HG03196 (cell line): ENCODE data around the gene CAND1.
"Not testable (repeated sequence)": the region's sequence is repeated elsewhere in the genome, so short reads cannot be mapped to it uniquely, and the experiment has no call there.

Experiments
- ATAC-seq: cut with Tn5 transposase; IDR thresholded peaks from one replicate; pipeline ENCODE4 v1.9.1; 2021; ENCODE audit not compliant: unreplicated experiment

CAND1 gene

GRCh38 chr12:67339530-67339929 lies 70.4 kb downstream of the CAND1 start:
- no peak for ATAC-seq

DNA sequence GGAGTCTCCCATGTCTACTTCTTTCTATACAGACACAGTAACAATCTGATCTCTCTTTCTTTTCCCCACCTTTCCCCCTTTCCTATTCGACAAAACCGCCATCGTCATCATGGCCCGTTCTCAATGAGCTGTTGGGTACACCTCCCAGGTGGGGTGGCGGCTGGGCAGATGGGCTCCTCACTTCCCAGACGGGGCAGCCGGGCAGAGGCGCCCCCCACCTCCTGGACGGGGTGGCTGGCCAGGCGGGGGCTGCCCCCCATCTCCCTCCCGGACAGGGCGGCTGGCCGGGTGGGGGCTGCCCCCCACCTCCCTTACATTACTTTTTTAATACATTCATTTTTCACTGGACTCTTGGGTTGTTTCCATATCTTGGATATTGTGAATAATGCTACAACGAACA lies 71.9 kb downstream of the CAND1 start:
- not testable (repeated sequence) for ATAC-seq

- ATAC-seq, result no peak
Measured at GRCh38 chr12:67344979-67345710, 76.0 kb downstream of the CAND1 start.

DNA sequence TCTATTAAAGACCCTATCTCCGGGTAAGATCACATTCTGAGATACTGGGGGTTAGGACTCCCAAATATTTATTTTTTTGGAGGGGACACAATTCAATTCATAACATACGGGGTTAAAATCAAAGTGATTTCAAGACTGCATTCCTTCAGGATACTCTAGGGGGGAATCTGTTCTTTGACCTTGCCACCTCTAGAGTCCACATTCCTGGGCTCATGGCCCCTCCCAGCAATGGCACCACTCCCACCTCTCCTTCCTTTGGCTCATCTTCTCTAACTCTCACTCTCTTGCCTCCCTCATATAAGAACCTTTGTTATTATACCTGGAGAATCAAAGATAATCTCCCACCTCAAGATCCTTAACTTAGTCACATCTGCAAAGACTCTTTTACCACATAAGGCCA lies 79.5 kb downstream of the CAND1 start:
- no peak for ATAC-seq

GRCh38 chr12:67352682-67353081 lies 83.5 kb downstream of the CAND1 start:
- no peak for ATAC-seq

- ATAC-seq, result no peak
Measured at GRCh38 chr12:67354322-67354721, 85.2 kb downstream of the CAND1 start.

- ATAC-seq, result no peak
Measured at GRCh38 chr12:67354966-67355365, 85.8 kb downstream of the CAND1 start.

- ATAC-seq, result no peak
Measured at GRCh38 chr12:67355428-67356379, 86.5 kb downstream of the CAND1 start.

GRCh38 chr12:67356380-67356774 lies 87.2 kb downstream of the CAND1 start:
- ATAC-seq, result no peak

GRCh38 chr12:67357376-67358125 lies 88.4 kb downstream of the CAND1 start:
- ATAC-seq, result no peak

- ATAC-seq, result no peak
Measured at GRCh38 chr12:67358781-67359338, 89.7 kb downstream of the CAND1 start.

- no peak for ATAC-seq
Measured at GRCh38 chr12:67362526-67362925, 93.4 kb downstream of the CAND1 start.

DNA sequence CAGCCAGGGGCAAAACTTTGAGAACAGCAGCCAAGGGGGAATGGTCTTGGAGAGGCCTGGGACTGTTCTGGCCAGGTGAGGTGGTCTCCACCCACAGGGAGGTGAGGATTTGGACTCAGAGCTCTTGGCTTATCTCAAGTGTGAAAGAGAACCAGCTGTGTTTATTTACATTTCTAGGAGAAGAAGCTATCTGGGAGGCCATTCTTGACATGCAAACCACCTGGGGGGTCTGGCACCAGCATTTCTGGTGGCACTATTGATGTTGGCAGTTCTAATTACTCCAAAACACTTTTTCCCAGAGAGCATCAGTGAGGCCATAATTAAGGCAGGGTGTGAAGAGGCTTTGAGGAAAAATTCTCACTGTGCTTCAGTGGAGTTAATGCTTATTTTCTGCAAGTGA lies 95.1 kb downstream of the CAND1 start:
- no peak for ATAC-seq

- no peak for ATAC-seq
Measured at GRCh38 chr12:67365131-67365530, 96.0 kb downstream of the CAND1 start.

DNA sequence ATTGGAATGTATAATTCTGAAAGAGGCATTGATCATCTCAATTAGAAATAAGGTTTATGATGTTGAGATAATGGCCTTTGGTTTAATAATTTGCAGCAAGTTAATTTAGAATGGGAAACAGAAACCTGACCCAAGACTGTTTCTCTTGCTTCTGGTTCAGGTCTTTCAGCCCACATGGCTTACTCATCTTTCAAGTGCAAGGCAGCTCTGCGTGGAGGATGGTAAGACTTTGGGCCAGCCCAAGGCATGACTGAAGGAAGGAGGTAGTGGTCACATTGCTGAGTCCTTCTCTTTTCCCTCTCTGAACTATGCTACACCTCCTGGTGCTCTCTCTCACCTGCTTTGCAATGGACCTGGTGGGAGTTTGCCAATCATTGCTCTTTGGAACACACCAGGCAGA lies 98.7 kb downstream of the CAND1 start:
- ATAC-seq, result no peak
